Breast epithelium (tissue), 4 donors: ENCODE data around the gene ACTL10. TPM values are rescaled to one million over a fixed set of nuclear protein-coding genes. Genes with fewer than 3 reads are reported as not detected.

Source experiments
- DNase-seq, 2 donors: peaks; one replicate each; pipeline ENCODE4 v3.0.0-alpha.2; 2019; ENCODE audit warnings: low spot score in 2 of 2
- H3K27ac ChIP-seq, 2 donors: fragments of 200-600 bp; sonication (generic) in 1 of 2; one replicate each; pipeline ENCODE4 v1.5.1; 2016 to 2019; ENCODE audit warnings: mild to moderate bottlenecking in 1 of 2
- H3K27me3 ChIP-seq, 2 donors: fragments of 200-600 bp; sonication (generic) in 1 of 2; one replicate each; pipeline versions ENCODE4 v1.5.1 to v1.6.0; 2017 to 2019; ENCODE audit warnings: control low read depth in 1 of 2, mild to moderate bottlenecking in 1 of 2
- H3K36me3 ChIP-seq: fragments of 200-600 bp; one replicate; pipeline ENCODE4 v1.5.1; 2019
- H3K4me1 ChIP-seq, 2 donors: fragments of 200-600 bp; sonication (generic); one replicate each; pipeline ENCODE4 v1.5.1; 2016 to 2019; ENCODE audit warnings: control low read depth in 1 of 2
- H3K4me3 ChIP-seq, 3 donors: fragments of 200-600 bp; sonication (generic); 1 replicate in 2 of 3; 2 replicates in 1 of 3; pipeline ENCODE4 v1.5.1; 2016 to 2019; ENCODE audit warnings: mild to moderate bottlenecking in 3 of 3, moderate library complexity in 2 of 3
- H3K9me3 ChIP-seq, 2 donors: fragments of 200-600 bp; sonication (generic) in 1 of 2; one replicate each; pipeline ENCODE4 v1.5.1; 2016 to 2019; ENCODE audit warnings: control low read depth in 1 of 2
- POLR2A ChIP-seq: fragments of 450-650 bp; IDR thresholded peaks from one replicate; pipeline ENCODE4 v1.6.1; 2016; ENCODE audit warnings: antibody characterized with exemption, mild to moderate bottlenecking, moderate library complexity
- POLR2AphosphoS5 ChIP-seq, 3 donors: sonication (generic); formaldehyde crosslinking; IDR thresholded peaks; one replicate each; pipeline ENCODE4 v1.6.1; 2017; ENCODE audit warnings: antibody characterized with exemption in 3 of 3
- intact Hi-C: fragments of 100-400 bp; cut with DNase I; formaldehyde crosslinking; loops from one replicate; pipeline ENCODE4 v1.15.1; 2023; ENCODE audit warnings: low total_unique reads
- total RNA-seq, 3 donors: library from RNA; depleted of rRNA; stranded (reverse); fragments of >200 nt; gene quantifications; one replicate each; pipeline ENCODE4 v1.1.0, GENCODE V29; 2016
- TF ChIP-seq, protein P1 (sequence below), 3 donors: fragments of 450-650 bp; IDR thresholded peaks; one replicate each; pipeline ENCODE4 v1.5.1; 2016 to 2017; ENCODE audit warnings: antibody characterized with exemption in 3 of 3, mild to moderate bottlenecking in 3 of 3, moderate library complexity in 3 of 3

ACTL10 gene
- total RNA-seq, 3 donors from 2014 or later, result 1.4 to 3.4 (median 2.6) TPM

- DNase-seq, result no peak
- H3K9me3 ChIP-seq, result no peaks in the 10 kb centered on the region
- no peaks in the 10 kb centered on the region for H3K27me3 ChIP-seq
- no peak overlapping the region for H3K4me3 ChIP-seq
- peaks cover 2% of the 10 kb centered on the region for H3K36me3 ChIP-seq
- H3K27ac ChIP-seq, result no peak overlapping the region
- TF ChIP-seq POLR2AphosphoS5 (IDR thresholded peaks at IDR 0.05) (no peak), POLR2A (no peak)
- TF ChIP-seq, protein P1, sequence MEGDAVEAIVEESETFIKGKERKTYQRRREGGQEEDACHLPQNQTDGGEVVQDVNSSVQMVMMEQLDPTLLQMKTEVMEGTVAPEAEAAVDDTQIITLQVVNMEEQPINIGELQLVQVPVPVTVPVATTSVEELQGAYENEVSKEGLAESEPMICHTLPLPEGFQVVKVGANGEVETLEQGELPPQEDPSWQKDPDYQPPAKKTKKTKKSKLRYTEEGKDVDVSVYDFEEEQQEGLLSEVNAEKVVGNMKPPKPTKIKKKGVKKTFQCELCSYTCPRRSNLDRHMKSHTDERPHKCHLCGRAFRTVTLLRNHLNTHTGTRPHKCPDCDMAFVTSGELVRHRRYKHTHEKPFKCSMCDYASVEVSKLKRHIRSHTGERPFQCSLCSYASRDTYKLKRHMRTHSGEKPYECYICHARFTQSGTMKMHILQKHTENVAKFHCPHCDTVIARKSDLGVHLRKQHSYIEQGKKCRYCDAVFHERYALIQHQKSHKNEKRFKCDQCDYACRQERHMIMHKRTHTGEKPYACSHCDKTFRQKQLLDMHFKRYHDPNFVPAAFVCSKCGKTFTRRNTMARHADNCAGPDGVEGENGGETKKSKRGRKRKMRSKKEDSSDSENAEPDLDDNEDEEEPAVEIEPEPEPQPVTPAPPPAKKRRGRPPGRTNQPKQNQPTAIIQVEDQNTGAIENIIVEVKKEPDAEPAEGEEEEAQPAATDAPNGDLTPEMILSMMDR (IDR thresholded peaks at IDR 0.05), result no peak
- intact Hi-C loops, result no loop called here
- H3K4me1 ChIP-seq, result no peaks in the 10 kb centered on the region
Observed at GRCh38 chr20:33635341-33635740, 31.4 kb upstream of the ACTL10 start.

GRCh38 chr20:33636776-33637175 is 30.0 kb upstream of the ACTL10 start:
- no peaks in the 10 kb centered on the region for H3K9me3 ChIP-seq
- no peak overlapping the region for H3K27ac ChIP-seq
- H3K36me3 ChIP-seq, result no peaks in the 10 kb centered on the region
- intact Hi-C loops, result no loop called here
- DNase-seq, result no peak
- no peaks in the 10 kb centered on the region for H3K27me3 ChIP-seq
- H3K4me1 ChIP-seq, result no peaks in the 10 kb centered on the region
- TF ChIP-seq POLR2AphosphoS5 (IDR thresholded peaks at IDR 0.05) (no peak), POLR2A (no peak)
- TF ChIP-seq, protein P1 (IDR thresholded peaks at IDR 0.05), result no peak
- H3K4me3 ChIP-seq, result no peak overlapping the region

GRCh38 chr20:33640287-33640686 is 26.5 kb upstream of the ACTL10 start:
- Histone ChIP-seq H3K27me3 (no peaks in the 10 kb centered on the region), H3K4me3 (no peak overlapping the region), H3K4me1 (no peaks in the 10 kb centered on the region), H3K9me3 (no peaks in the 10 kb centered on the region), H3K27ac (no peak overlapping the region), H3K36me3 (no peaks in the 10 kb centered on the region)
- intact Hi-C loops, result no loop called here
- no peak for DNase-seq
- TF ChIP-seq POLR2AphosphoS5 (IDR thresholded peaks at IDR 0.05) (no peak), POLR2A (no peak)
- TF ChIP-seq, protein P1 (IDR thresholded peaks at IDR 0.05), result no peak

GRCh38 chr20:33644313-33645071 is 22.3 kb upstream of the ACTL10 start:
- no peaks in the 10 kb centered on the region for H3K27me3 ChIP-seq
- intact Hi-C loops, result no loop called here
- no peaks in the 10 kb centered on the region for H3K36me3 ChIP-seq
- TF ChIP-seq POLR2A, result no peak
- TF ChIP-seq, protein P1 (IDR thresholded peaks at IDR 0.05), result no peak
- no peak for TF ChIP-seq POLR2AphosphoS5 (IDR thresholded peaks at IDR 0.05)
- H3K27ac ChIP-seq, result no peak overlapping the region
- peaks cover 0 to 10% of the 10 kb centered on the region in 2 donors for H3K4me1 ChIP-seq
- no peak for DNase-seq
- no peak overlapping the region for H3K4me3 ChIP-seq
- H3K9me3 ChIP-seq, result no peaks in the 10 kb centered on the region

DNA sequence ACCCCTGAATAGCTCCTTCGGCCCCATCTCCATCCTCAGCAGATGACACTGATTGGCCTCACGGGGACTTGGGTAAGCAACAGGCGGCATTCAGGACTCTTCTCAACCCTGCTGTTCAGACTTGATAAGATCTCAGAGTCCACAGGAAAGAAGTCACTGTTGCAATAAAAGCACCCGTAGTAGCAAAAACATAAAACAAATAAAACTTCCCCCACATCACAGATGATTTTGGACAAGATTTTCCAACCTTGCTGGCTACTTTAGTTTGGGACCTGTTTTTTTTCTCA is 21.7 kb upstream of the ACTL10 start:
- Histone ChIP-seq H3K36me3 (no peaks in the 10 kb centered on the region), H3K9me3 (no peaks in the 10 kb centered on the region), H3K4me1 (peaks cover 0 to 10% of the 10 kb centered on the region in 2 donors), H3K4me3 (no peak overlapping the region), H3K27ac (no peak overlapping the region), H3K27me3 (no peaks in the 10 kb centered on the region)
- TF ChIP-seq POLR2A, result no peak
- TF ChIP-seq POLR2AphosphoS5 (IDR thresholded peaks at IDR 0.05), result no peak
- TF ChIP-seq, protein P1 (IDR thresholded peaks at IDR 0.05), result no peak
- no peak for DNase-seq
- intact Hi-C loops, result no loop called here
